Measurements from ENCODE around the gene MOXD1. TPM values are rescaled to one million over a fixed set of nuclear protein-coding genes. Genes with fewer than 3 reads are reported as not detected.
A peak's percentile ranks its signal among the peaks of the same experiment; 100 is the strongest.

MOXD1 gene
- total RNA-seq = 1 to 10 TPM; 1.3 to 3.8 (median 1.5) TPM

DNA sequence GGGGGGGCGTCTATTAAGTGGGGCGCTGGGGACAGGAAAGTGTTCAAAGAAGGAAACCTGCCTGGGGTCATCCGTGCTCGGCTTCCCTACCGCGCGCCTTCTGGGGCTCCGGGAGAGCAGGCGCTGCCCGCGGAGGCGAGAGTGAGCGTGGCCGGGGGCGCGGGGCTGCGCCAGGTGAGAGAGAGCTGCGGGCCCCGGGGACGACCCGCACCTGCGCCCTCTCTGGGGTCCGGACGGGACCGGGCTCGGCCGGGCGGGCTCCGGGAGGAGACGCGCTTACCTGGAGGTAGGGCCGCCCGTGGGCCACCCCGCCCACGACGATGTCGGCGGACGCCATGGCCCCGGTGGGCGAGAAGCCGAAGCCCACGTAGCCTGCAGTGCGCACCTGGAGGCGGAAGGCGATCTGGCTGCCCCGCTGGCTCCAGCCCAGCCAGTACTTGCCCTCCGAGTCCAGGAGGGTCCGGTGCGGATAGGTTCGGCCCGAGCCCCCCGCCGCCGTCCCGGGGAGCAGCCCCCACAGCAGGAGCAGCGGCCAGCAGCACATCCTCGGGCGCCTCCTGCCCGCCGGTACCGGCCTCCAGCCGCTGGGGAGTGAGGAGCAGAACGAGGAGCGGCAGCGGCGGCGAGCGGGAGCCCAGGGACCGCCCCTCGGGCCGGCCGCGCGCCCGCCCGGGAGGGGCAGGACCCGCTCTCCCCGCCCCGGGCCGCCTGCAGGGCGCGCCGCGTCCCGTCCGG lies at the start of gene MOXD1:
TSS of gene MOXD1 (minus strand) at position 593 of the 735 bp plus-strand sequence. CDS start at position 544, 49 bp downstream.
- Histone ChIP-seq H3K4me1 (peaks cover 0 to 14% of the 10 kb centered on the region in 2 donors), H3K4me3 (replicated peaks in 1 of 3) (peak within 1 kb of the TSS; percentile 47 to 61 (median 50)), H3K27me3 (no peaks in the 10 kb centered on the region), H3K9me3 (no peaks in the 10 kb centered on the region), H3K36me3 (no peaks in the 10 kb centered on the region), H3K27ac (no peak within 1 kb of the TSS)
- DNase-seq = peak; percentile 33 to 54
- TF ChIP-seq, protein P1, sequence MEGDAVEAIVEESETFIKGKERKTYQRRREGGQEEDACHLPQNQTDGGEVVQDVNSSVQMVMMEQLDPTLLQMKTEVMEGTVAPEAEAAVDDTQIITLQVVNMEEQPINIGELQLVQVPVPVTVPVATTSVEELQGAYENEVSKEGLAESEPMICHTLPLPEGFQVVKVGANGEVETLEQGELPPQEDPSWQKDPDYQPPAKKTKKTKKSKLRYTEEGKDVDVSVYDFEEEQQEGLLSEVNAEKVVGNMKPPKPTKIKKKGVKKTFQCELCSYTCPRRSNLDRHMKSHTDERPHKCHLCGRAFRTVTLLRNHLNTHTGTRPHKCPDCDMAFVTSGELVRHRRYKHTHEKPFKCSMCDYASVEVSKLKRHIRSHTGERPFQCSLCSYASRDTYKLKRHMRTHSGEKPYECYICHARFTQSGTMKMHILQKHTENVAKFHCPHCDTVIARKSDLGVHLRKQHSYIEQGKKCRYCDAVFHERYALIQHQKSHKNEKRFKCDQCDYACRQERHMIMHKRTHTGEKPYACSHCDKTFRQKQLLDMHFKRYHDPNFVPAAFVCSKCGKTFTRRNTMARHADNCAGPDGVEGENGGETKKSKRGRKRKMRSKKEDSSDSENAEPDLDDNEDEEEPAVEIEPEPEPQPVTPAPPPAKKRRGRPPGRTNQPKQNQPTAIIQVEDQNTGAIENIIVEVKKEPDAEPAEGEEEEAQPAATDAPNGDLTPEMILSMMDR (IDR thresholded peaks at IDR 0.05) = peak in 2 of 6 experiments; percentile 24 to 31
- TF ChIP-seq POLR2A (IDR thresholded peaks at IDR 0.05) = peak in 1 of 2 donors; percentile 18
- 6% methylated on average over 21 of the region's 87 CpGs; no CpG with 5 or more reads in 1 of the 2 donors for WGBS, 2 donors
- intact Hi-C loops (cut with DNase I) = no loop called here

DNA sequence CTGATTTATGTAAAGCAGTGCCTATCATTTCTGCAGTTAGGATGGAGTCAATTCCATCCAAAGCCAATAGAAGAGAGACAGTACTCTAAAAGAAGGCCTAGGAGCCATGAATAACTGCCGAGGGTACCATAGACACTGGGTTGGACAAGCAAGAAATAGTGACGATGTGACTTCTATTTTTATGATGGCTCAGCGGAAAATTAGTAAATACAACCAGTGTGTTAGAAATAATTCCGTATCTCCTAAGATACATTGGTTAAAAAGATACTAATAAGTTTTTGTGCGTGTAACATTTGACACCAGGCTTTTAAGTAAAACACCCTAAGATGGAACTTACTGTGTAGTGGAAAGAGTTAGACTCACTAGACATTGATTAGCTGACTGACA lies 45.6 kb upstream of the MOXD1 start:
- no peak for DNase-seq
- Histone ChIP-seq H3K9me3 (no peaks in the 10 kb centered on the region), H3K27ac (no peak overlapping the region), H3K36me3 (no peaks in the 10 kb centered on the region), H3K4me1 (no peaks in the 10 kb centered on the region), H3K27me3 (no peaks in the 10 kb centered on the region), H3K4me3 (replicated peaks in 1 of 3) (no peak overlapping the region)
- TF ChIP-seq POLR2A (IDR thresholded peaks at IDR 0.05) = no peak
- TF ChIP-seq, protein P1 (IDR thresholded peaks at IDR 0.05) = no peak
- intact Hi-C loops (cut with DNase I) = no loop called here
- WGBS, 2 donors = 97 to 98% methylated on average over 5 of the region's 5 CpGs

DNA sequence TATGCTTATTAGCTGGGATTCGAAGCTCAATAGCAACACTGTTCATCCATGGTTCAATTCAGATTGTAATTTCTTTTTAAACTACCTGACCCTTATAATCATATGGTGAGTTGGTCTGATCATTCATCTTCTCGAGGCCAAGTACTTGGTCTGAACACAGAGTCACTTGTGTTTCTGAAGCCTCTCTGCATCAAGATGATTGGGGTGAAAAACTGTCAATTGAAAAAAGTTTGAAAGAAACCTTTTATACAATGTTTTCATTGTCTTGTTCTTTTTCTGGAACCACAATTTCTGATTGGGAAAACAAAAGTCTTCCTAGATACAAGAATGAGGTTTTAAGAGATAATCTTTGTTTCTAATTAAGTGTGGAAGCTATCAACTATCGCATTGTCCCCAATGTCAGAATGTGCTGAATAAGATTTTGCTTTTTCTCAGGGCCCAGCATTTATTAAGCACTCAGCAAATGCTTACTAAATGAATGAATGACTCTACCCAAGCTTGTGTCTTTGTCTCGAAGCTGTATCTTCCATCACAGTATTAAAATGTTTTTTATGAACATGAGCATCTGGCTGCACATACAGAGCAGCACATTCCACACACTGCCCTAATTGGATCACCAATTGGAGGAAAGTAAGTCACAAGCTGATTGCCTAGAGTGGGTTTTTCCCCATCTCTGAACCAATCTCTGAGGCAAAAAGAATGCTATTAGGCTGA lies 45.0 kb upstream of the MOXD1 start:
- no peaks in the 10 kb centered on the region for H3K36me3 ChIP-seq
- no peaks in the 10 kb centered on the region for H3K4me1 ChIP-seq
- no peak for DNase-seq
- no peaks in the 10 kb centered on the region for H3K27me3 ChIP-seq
- H3K4me3 ChIP-seq (replicated peaks in 1 of 3) = no peak overlapping the region
- WGBS, 2 donors = 82 to 84% methylated on average over 4 of the region's 4 CpGs
- H3K9me3 ChIP-seq = no peaks in the 10 kb centered on the region
- no peak overlapping the region for H3K27ac ChIP-seq
- TF ChIP-seq, protein P1 (IDR thresholded peaks at IDR 0.05) = no peak
- TF ChIP-seq POLR2A (IDR thresholded peaks at IDR 0.05) = no peak
- intact Hi-C loops (cut with DNase I) = no loop called here

DNA sequence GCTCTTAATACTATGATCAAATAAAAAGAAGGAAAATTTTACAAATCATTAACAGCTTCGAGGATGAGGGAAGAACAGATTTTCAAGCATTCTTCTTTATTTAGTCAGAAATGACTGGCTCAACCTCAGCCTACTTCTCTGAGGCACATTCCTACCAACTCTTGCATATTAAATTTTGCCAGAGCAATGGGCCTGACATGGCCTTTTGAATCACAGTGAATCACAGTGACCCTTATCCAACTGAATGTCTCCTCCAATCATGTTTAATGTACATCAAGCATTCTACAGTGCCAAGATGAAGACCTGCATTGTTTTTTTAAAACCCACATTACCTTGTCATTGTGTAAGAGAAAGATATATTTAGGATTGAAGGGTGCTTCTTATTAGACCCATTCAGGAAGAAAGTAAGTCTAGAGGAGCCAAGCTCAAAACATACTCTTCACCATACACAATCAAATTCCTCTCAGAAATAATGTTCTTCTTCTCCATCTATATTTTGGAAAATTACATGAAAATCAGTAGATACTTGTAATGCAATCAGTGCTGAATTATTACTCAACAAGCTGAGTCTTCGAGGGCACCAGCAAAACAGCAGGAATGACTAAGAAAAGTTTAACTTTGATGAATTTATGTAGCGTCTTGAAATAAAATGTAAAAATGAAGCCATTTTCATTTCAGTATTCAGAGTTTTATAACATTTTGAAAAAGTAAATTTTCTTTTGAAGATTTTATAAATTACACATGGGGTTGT lies 44.1 kb upstream of the MOXD1 start:
- intact Hi-C loops (cut with DNase I) = no loop called here
- no peaks in the 10 kb centered on the region for H3K36me3 ChIP-seq
- H3K9me3 ChIP-seq = no peaks in the 10 kb centered on the region
- no peak overlapping the region for H3K4me3 ChIP-seq (replicated peaks in 1 of 3)
- no peak overlapping the region for H3K27ac ChIP-seq
- H3K27me3 ChIP-seq = no peaks in the 10 kb centered on the region
- no peaks in the 10 kb centered on the region for H3K4me1 ChIP-seq
- 84 to 91% methylated on average over 3 of the region's 3 CpGs for WGBS, 2 donors
- TF ChIP-seq, protein P1 (IDR thresholded peaks at IDR 0.05) = no peak
- TF ChIP-seq POLR2A (IDR thresholded peaks at IDR 0.05) = no peak
- no peak for DNase-seq

Measured in thyroid gland (tissue), 4 donors.